T47D (cell line): ENCODE data around the gene CHSY3.

Experiments
- DNase-seq, 2 experiments: peaks; one replicate each; pipeline versions ENCODE4 v3.0.0 to v3.0.0-alpha.2; 2011 to 2012; ENCODE audit warnings: low read depth in 1 of 2, low spot score in 1 of 2
- JUND ChIP-seq: IDR thresholded peaks from 2 replicates; pipeline ENCODE4 v1.6.1; 2012; ENCODE audit warnings: low read depth
- in situ Hi-C: cut with HindIII; loops from 2 replicates; pipeline ENCODE4 v1.10.0; 2016; ENCODE audit warnings: low sequenced_read_pairs, low pct_unique_long_range_greater_than_20kb

The CHSY3 gene

DNA sequence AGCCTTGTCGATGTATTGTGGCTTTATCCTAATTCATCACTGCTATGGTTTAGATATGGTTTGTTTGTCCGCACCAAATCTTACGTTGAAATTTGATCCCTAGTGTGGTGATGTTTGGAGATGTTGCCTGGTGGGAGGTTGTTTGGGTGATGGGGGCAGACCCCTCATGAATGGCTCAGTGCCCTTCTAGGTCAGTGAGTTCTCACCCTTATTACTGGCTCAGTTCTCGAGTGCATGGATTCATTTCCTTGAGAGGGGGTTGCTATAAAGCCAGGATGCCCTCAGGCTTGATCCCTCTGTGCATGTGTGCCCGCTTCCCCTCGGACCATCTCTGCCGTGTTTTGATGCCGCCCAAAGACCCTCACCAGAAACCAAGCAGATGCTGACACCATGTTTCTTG is 114.4 kb downstream of the CHSY3 start:
- TF ChIP-seq JUND = no peak
- in situ Hi-C loops = no loop called here
- DNase-seq = no peak

GRCh38 chr5:130021000-130021399 is 116.7 kb downstream of the CHSY3 start:
- TF ChIP-seq JUND = no peak
- in situ Hi-C loops = no loop called here
- no peak for DNase-seq

DNA sequence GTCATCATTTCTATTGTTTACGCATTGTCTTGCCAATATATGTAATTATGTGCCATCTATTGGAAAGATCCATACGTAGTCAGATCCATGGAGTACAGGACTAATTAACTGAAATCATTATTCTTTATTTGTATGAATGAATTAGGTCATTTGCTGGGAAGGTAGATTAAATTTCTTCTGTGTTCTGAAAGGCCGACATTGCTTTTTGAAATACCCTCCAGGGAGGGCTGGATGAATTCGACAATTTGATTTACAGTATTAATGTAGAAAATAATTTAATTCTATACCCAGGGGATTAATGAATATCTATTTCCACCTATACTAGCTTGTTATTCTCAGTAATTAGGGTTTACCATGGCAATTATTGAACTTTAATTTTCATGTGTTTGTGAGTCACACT is 117.6 kb downstream of the CHSY3 start:
- in situ Hi-C loops = no loop called here
- no peak for DNase-seq
- TF ChIP-seq JUND = no peak

- in situ Hi-C loops = no loop called here
- TF ChIP-seq JUND = no peak
- no peak for DNase-seq
Measured at GRCh38 chr5:130023604-130024003, 119.3 kb downstream of the CHSY3 start.

- DNase-seq = no peak
- no peak for TF ChIP-seq JUND
- in situ Hi-C loops = no loop called here
Measured at GRCh38 chr5:130024006-130024405, 119.7 kb downstream of the CHSY3 start.

- in situ Hi-C loops = no loop called here
Measured at GRCh38 chr5:130025511-130025910, 121.2 kb downstream of the CHSY3 start.

DNA sequence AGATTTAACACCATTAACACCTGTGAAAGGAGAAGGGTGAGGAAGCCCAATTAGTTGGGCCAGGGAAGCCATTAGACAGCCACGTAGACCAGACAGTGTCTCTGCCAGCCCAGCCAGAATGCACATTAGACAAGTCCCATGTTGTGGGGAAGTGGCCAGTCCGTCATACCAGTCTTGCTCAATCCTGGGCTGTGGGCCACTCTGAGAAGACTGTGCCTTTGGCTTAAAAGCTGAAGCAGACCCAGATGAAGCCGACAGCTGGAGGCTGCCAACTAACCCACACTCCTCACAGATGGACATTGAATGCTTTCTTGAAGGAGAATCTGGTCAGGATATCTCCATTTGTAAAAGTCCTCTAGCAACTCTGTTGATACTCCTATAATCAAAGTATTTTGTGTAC is 128.5 kb downstream of the CHSY3 start:
- no peak for TF ChIP-seq JUND
- no peak for DNase-seq
- in situ Hi-C loops = no loop called here

More at GRCh38 chr5:130025511-130025910, 121.2 kb downstream of the CHSY3 start:
- TF ChIP-seq JUND = no peak
- DNase-seq = no peak

GRCh38 chr5:130034566-130035210 is 130.4 kb downstream of the CHSY3 start:
- no peak for DNase-seq
- in situ Hi-C loops = no loop called here
- TF ChIP-seq JUND = no peak

- no peak for TF ChIP-seq JUND
- in situ Hi-C loops = no loop called here
- DNase-seq = no peak
Measured at GRCh38 chr5:130035388-130035787, 131.1 kb downstream of the CHSY3 start.

GRCh38 chr5:130037905-130038304 is 133.6 kb downstream of the CHSY3 start:
- in situ Hi-C loops = no loop called here
- TF ChIP-seq JUND = no peak
- no peak for DNase-seq

GRCh38 chr5:130043834-130044233 is 139.6 kb downstream of the CHSY3 start:
- DNase-seq = no peak
- TF ChIP-seq JUND = no peak
- in situ Hi-C loops = no loop called here

DNA sequence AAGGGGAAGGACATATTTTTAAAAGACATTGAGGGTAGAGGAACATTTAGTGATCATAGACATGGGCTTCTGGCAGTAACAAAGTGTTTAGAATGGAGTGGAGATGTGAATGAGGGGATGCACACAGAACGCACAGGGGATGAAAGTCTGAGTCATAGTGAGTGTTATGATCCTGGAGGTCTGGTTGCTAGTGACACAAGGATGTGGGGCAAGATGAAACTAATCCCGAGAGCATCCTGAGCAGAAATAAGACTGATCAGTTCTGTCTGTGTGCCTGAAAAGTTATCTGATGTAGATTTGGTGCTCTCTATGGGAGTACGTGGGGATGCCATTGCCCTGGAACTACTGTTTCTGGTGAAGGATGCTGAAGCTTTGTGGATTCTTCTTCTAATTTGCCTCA is 141.1 kb downstream of the CHSY3 start:
- in situ Hi-C loops = no loop called here
- no peak for TF ChIP-seq JUND
- DNase-seq = no peak

- in situ Hi-C loops = no loop called here
- no peak for TF ChIP-seq JUND
- no peak for DNase-seq
Measured at GRCh38 chr5:130050585-130050984, 146.3 kb downstream of the CHSY3 start.

DNA sequence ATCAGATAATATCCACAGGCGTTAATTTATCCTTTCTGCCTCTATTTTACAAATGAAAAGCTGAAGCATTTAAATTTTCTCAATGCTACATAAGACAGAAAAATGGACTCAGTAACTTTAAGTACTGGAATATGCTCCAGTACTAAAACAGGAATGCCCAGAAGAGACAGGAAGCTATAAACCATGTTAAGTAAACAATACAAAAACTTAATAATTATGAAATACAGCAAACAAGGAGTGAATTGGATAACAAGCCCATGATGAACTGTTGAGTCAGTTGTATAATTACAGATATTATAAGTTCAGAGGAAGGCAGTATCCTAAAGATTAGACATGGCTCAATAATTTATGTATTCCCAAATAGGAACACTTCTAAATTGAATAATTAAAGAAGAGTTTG is 148.5 kb downstream of the CHSY3 start:
- TF ChIP-seq JUND = no peak
- no peak for DNase-seq
- in situ Hi-C loops = no loop called here
